ENCODE results near the gene FTO.

- TF ChIP-seq POLR2A (IDR thresholded peaks at IDR 0.05) = no peak
- TF ChIP-seq, protein P1, sequence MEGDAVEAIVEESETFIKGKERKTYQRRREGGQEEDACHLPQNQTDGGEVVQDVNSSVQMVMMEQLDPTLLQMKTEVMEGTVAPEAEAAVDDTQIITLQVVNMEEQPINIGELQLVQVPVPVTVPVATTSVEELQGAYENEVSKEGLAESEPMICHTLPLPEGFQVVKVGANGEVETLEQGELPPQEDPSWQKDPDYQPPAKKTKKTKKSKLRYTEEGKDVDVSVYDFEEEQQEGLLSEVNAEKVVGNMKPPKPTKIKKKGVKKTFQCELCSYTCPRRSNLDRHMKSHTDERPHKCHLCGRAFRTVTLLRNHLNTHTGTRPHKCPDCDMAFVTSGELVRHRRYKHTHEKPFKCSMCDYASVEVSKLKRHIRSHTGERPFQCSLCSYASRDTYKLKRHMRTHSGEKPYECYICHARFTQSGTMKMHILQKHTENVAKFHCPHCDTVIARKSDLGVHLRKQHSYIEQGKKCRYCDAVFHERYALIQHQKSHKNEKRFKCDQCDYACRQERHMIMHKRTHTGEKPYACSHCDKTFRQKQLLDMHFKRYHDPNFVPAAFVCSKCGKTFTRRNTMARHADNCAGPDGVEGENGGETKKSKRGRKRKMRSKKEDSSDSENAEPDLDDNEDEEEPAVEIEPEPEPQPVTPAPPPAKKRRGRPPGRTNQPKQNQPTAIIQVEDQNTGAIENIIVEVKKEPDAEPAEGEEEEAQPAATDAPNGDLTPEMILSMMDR (IDR thresholded peaks at IDR 0.05) = no peak
Observed at GRCh38 chr16:53949715-53950410, 245.9 kb downstream of the FTO start.

All from testis (tissue), 2 donors.